GM18505 (cell line): ENCODE measurements around the gene NFATC4.
"Not testable (repeated sequence)": the region's sequence is repeated elsewhere in the genome, so short reads cannot be mapped to it uniquely, and the experiment has no call there.

Source experiments
- ATAC-seq: cut with Tn5 transposase; IDR thresholded peaks from one replicate; pipeline ENCODE4 v1.9.1; 2021; ENCODE audit not compliant: unreplicated experiment
- POLR2A ChIP-seq: IDR thresholded peaks from 4 replicates; pipeline ENCODE4 v1.6.1; 2011; ENCODE audit warnings: borderline replicate concordance; ENCODE audit not compliant: insufficient read depth, insufficient read length; ENCODE audit errors: extremely low read depth

NFATC4 gene

GRCh38 chr14:24378981-24379906, 11.3 kb downstream of the NFATC4 start:
- TF ChIP-seq POLR2A = no peak
- ATAC-seq = no peak

GRCh38 chr14:24379907-24380730, 12.1 kb downstream of the NFATC4 start:
- ATAC-seq = no peak
- no peak for TF ChIP-seq POLR2A

GRCh38 chr14:24381363-24382063, 13.5 kb downstream of the NFATC4 start:
- no peak for ATAC-seq
- TF ChIP-seq POLR2A = no peak

GRCh38 chr14:24382064-24382371, 14.0 kb downstream of the NFATC4 start:
- no peak for TF ChIP-seq POLR2A
- no peak for ATAC-seq

- no peak for TF ChIP-seq POLR2A
- ATAC-seq = no peak
Measured at GRCh38 chr14:24384169-24384568, 16.2 kb downstream of the NFATC4 start.

- no peak for ATAC-seq
- no peak for TF ChIP-seq POLR2A
Measured at GRCh38 chr14:24385524-24385923, 17.5 kb downstream of the NFATC4 start.

- ATAC-seq = no peak
- no peak for TF ChIP-seq POLR2A
Measured at GRCh38 chr14:24387009-24387345, 19.0 kb downstream of the NFATC4 start.

GRCh38 chr14:24387579-24387978, 19.6 kb downstream of the NFATC4 start:
- ATAC-seq = not testable (repeated sequence)

- TF ChIP-seq POLR2A = no peak
Measured at GRCh38 chr14:24388474-24389179, 20.6 kb downstream of the NFATC4 start.

GRCh38 chr14:24389226-24389848, 21.4 kb downstream of the NFATC4 start:
- no peak for TF ChIP-seq POLR2A

More at GRCh38 chr14:24388474-24389179, 20.6 kb downstream of the NFATC4 start:
- no peak for ATAC-seq

GRCh38 chr14:24390701-24391468, 22.9 kb downstream of the NFATC4 start:
- no peak for ATAC-seq
- TF ChIP-seq POLR2A = no peak

More at GRCh38 chr14:24389226-24389848, 21.4 kb downstream of the NFATC4 start:
- ATAC-seq = no peak
